H1 (cell line): ENCODE measurements around the gene AGR3. TPM values are rescaled to one million over a fixed set of nuclear protein-coding genes. Genes with fewer than 3 reads are reported as not detected.

ENCODE experiments used
- CTCF ChIA-PET: fragments of 300-600 bp; sonication (Branson Sonifier 250); formaldehyde crosslinking; loops from one replicate; lab custom pipeline; 2021; ENCODE audit not compliant: partially characterized antibody; lab: Charles Lee
- POLR2A ChIA-PET: fragments of 300-600 bp; sonication (Branson Sonifier 250); formaldehyde crosslinking; loops from one replicate; lab custom pipeline; 2021; ENCODE audit warnings: inconsistent platforms; ENCODE audit not compliant: partially characterized antibody; lab: Charles Lee
- DNase-seq, 2 experiments: peaks; one replicate each; pipeline versions ENCODE4 v3.0.0 to v3.0.0-alpha.2; 2010 to 2022; ENCODE audit warnings: low spot score in 2 of 2, low read depth in 1 of 2, mixed read lengths in 1 of 2
- FAIRE-seq: peaks from 2 replicates; lab custom pipeline; 2011; peaks lifted over from hg19 to GRCh38; lab: Jason Lieb, UNC
- H2AFZ ChIP-seq: 2 replicates; pipeline ENCODE4 v1.8.1; 2012; ENCODE audit warnings: low read length, inconsistent platforms
- H2AK5ac ChIP-seq: 2 replicates; pipeline ENCODE4 v1.6.1; 2013; ENCODE audit warnings: low read depth, low read length
- H2BK120ac ChIP-seq: replicated peaks from 2 replicates; pipeline ENCODE3; 2013; ENCODE audit warnings: low read depth, low read length, inconsistent platforms
- H2BK12ac ChIP-seq: 2 replicates; pipeline ENCODE4 v1.6.1; 2013; ENCODE audit warnings: low read depth, low read length
- H2BK15ac ChIP-seq: 2 replicates; pipeline ENCODE4 v1.6.1; 2013; ENCODE audit warnings: low read length
- H2BK20ac ChIP-seq: 2 replicates; pipeline ENCODE4 v1.6.1; 2013; ENCODE audit warnings: low read length
- H2BK5ac ChIP-seq: 2 replicates; pipeline ENCODE4 v1.6.1; 2013; ENCODE audit warnings: low read depth, low read length
- H3K14ac ChIP-seq: 2 replicates; pipeline ENCODE4 v1.6.1; 2013; ENCODE audit warnings: inconsistent platforms; ENCODE audit not compliant: insufficient read length
- H3K18ac ChIP-seq: 2 replicates; pipeline ENCODE4 v1.6.1; 2013; ENCODE audit warnings: low read length; ENCODE audit errors: extremely low read depth
- H3K23ac ChIP-seq: 2 replicates; pipeline ENCODE4 v1.6.1; 2013; ENCODE audit warnings: inconsistent platforms; ENCODE audit not compliant: insufficient read length
- H3K23me2 ChIP-seq: 2 replicates; pipeline ENCODE4 v1.6.1; 2013; ENCODE audit warnings: low read depth, low read length
- H3K27ac ChIP-seq: 2 replicates; pipeline ENCODE4 v1.6.1; 2011; ENCODE audit warnings: low read depth, low read length, inconsistent platforms
- H3K27me3 ChIP-seq, 4 experiments: replicated peaks in 1 of 4; 1 replicate in 1 of 4; 2 replicates in 3 of 4; pipeline versions ENCODE4 v1.6.1 to v1.8.1; 2011 to 2013; ENCODE audit warnings: low read length in 3 of 4, mild to moderate bottlenecking in 3 of 4, inconsistent platforms in 2 of 4, mixed read lengths in 2 of 4, moderate library complexity in 1 of 4; ENCODE audit not compliant: control insufficient read depth in 3 of 4, insufficient read depth in 3 of 4; ENCODE audit errors: extremely low read depth in 1 of 4
- H3K36me3 ChIP-seq, 4 experiments: 2 replicates each; pipeline versions ENCODE4 v1.6.1 to v1.8.1; 2011 to 2013; ENCODE audit warnings: mild to moderate bottlenecking in 4 of 4, low read length in 3 of 4, moderate library complexity in 2 of 4, control low read depth in 1 of 4, inconsistent platforms in 1 of 4; ENCODE audit not compliant: insufficient read depth in 4 of 4, control insufficient read depth in 2 of 4
- H3K4ac ChIP-seq: replicated peaks from 2 replicates; pipeline ENCODE3; 2013; ENCODE audit warnings: low read length, low read depth, mixed read lengths, inconsistent platforms; ENCODE audit not compliant: insufficient read length
- H3K4me1 ChIP-seq, 4 experiments: replicated peaks in 1 of 4; 1 replicate in 1 of 4; 2 replicates in 3 of 4; pipeline versions ENCODE4 v1.6.1 to v1.8.1; 2011 to 2013; ENCODE audit warnings: low read length in 3 of 4, inconsistent platforms in 2 of 4, mixed read lengths in 1 of 4; ENCODE audit not compliant: insufficient read depth in 4 of 4, control insufficient read depth in 3 of 4
- H3K4me2 ChIP-seq, 2 experiments: 2 replicates each; pipeline versions ENCODE4 v1.6.1 to v1.8.1; 2011 to 2013; ENCODE audit warnings: low read depth in 2 of 2, low read length in 2 of 2, control low read depth in 1 of 2, inconsistent platforms in 1 of 2, mild to moderate bottlenecking in 1 of 2; ENCODE audit not compliant: insufficient read depth in 1 of 2
- H3K4me3 ChIP-seq, 4 experiments: fragments of 200-600, 300-600 bp in 1 of 4; sonication (generic), shearing (Covaris generic), sonication (Bioruptor Twin) in 1 of 4; 2 replicates each; pipeline versions ENCODE4 v1.5.1 to v1.8.1; 2011 to 2016; ENCODE audit warnings: low read length in 4 of 4, low read depth in 3 of 4, control low read depth in 2 of 4, inconsistent platforms in 2 of 4, mild to moderate bottlenecking in 2 of 4, mixed read lengths in 1 of 4, moderate library complexity in 1 of 4; ENCODE audit not compliant: insufficient read depth in 2 of 4; ENCODE audit errors: extremely low read depth in 1 of 4
- H3K56ac ChIP-seq: replicated peaks from 2 replicates; pipeline ENCODE3; 2013; ENCODE audit warnings: low read depth, mild to moderate bottlenecking, mixed read lengths, low read length, inconsistent platforms; ENCODE audit not compliant: insufficient read length
- H3K79me1 ChIP-seq: 2 replicates; pipeline ENCODE4 v1.6.1; 2013; ENCODE audit warnings: low read depth, low read length, control low read depth
- H3K79me2 ChIP-seq, 2 experiments: 2 replicates each; pipeline versions ENCODE4 v1.6.1 to v1.8.1; 2012 to 2013; ENCODE audit warnings: low read length in 2 of 2, mild to moderate bottlenecking in 2 of 2, inconsistent platforms in 1 of 2; ENCODE audit not compliant: insufficient read depth in 2 of 2, control insufficient read depth in 1 of 2
- H3K9ac ChIP-seq, 4 experiments: replicated peaks in 1 of 4; 1 replicate in 1 of 4; 2 replicates in 3 of 4; pipeline versions ENCODE4 v1.6.1 to v1.8.1; 2011 to 2013; ENCODE audit warnings: low read depth in 3 of 4, low read length in 3 of 4, control low read depth in 2 of 4, mild to moderate bottlenecking in 2 of 4, moderate library complexity in 2 of 4, inconsistent platforms in 1 of 4; ENCODE audit errors: extremely low read depth in 1 of 4
- H3K9me3 ChIP-seq, 2 experiments: 2 replicates each; pipeline versions ENCODE4 v1.6.1 to v1.8.1; 2012 to 2013; ENCODE audit warnings: mild to moderate bottlenecking in 2 of 2, moderate library complexity in 2 of 2, control low read depth in 1 of 2, inconsistent platforms in 1 of 2, low read depth in 1 of 2, low read length in 1 of 2, mixed read lengths in 1 of 2; ENCODE audit not compliant: insufficient read depth in 2 of 2
- H4K20me1 ChIP-seq, 2 experiments: replicated peaks in 1 of 2; 2 replicates each; pipeline versions ENCODE3 to v1.8.1; 2011 to 2013; ENCODE audit warnings: inconsistent platforms in 2 of 2, low read length in 2 of 2, mild to moderate bottlenecking in 1 of 2; ENCODE audit not compliant: insufficient read depth in 2 of 2, control insufficient read depth in 1 of 2
- H4K5ac ChIP-seq: 2 replicates; pipeline ENCODE4 v1.6.1; 2013; ENCODE audit warnings: low read length, low read depth, mixed read lengths, inconsistent platforms; ENCODE audit not compliant: insufficient read length
- H4K8ac ChIP-seq: 2 replicates; pipeline ENCODE4 v1.8.0; 2013; ENCODE audit warnings: mild to moderate bottlenecking, moderate library complexity, low read length, inconsistent platforms; ENCODE audit not compliant: insufficient read depth; ENCODE audit errors: extremely low read depth
- H4K91ac ChIP-seq: replicated peaks from 2 replicates; pipeline ENCODE3; 2013; ENCODE audit warnings: low read length, mixed read lengths, inconsistent platforms; ENCODE audit not compliant: insufficient read length
- CREB1 ChIP-seq: IDR thresholded peaks from 2 replicates; pipeline ENCODE4 v1.6.1; 2012; ENCODE audit warnings: inconsistent platforms
- CTBP2 ChIP-seq: IDR thresholded peaks from 2 replicates; pipeline ENCODE4 v1.7.0; 2011; ENCODE audit warnings: borderline replicate concordance, mild to moderate bottlenecking, moderate library complexity, mixed read lengths, low read length; ENCODE audit not compliant: insufficient read depth, insufficient read length
- MAX ChIP-seq: IDR thresholded peaks from 2 replicates; pipeline ENCODE4 v1.6.1; 2012; ENCODE audit warnings: inconsistent platforms
- RAD21 ChIP-seq, 2 experiments: IDR thresholded peaks in 1 of 2; conservative IDR thresholded peaks in 1 of 2; 2 replicates each; pipeline ENCODE4 v1.6.1; 2011; ENCODE audit warnings: low read depth in 2 of 2, low read length in 2 of 2, improper control_type of control experiment in 1 of 2, inconsistent platforms in 1 of 2, mild to moderate bottlenecking in 1 of 2, moderate library complexity in 1 of 2
- SRF ChIP-seq: IDR thresholded peaks from 2 replicates; pipeline ENCODE4 v1.6.1; 2011; ENCODE audit warnings: mild to moderate bottlenecking, low read depth, low read length, moderate library complexity
- WGBS, 2 experiments: shearing (Covaris generic) in 1 of 2; methylation state at CpG; one replicate each; pipeline versions ENCODE4 v1.1.6 to v1.1.7; 2013 to 2015; ENCODE audit warnings: low lambda C conversion rate in 2 of 2, mixed read lengths in 2 of 2, inconsistent platforms in 1 of 2, low coverage in 1 of 2, missing lambda C conversion rate in 1 of 2; ENCODE audit not compliant: insufficient replicate concordance in 2 of 2, insufficient coverage in 1 of 2, insufficient read length in 1 of 2; ENCODE audit errors: extremely low coverage in 1 of 2, missing lambda C conversion rate in 1 of 2; 5-methylcytosine and 5-hydroxymethylcytosine counted together
- polyA plus RNA-seq, 7 experiments: library from polyadenylated mRNA; depleted of rRNA in 3 of 7; stranded (reverse) in 5 of 7; unstranded in 2 of 7; fragments of >200 nt in 5 of 7; fragments of 200-250 nt in 2 of 7; gene quantifications; 1 replicate in 5 of 7; 2 replicates in 1 of 7; 4 replicates in 1 of 7; pipeline versions ENCODE4 v1.2.1 to v1.2.3, GENCODE V29; 2011 to 2013; ENCODE audit warnings: missing spikeins in 2 of 7, mixed read lengths in 2 of 7
- total RNA-seq: library from RNA; stranded (reverse); fragmentation: NEBNext Ultra II Directional; extraction: Animal tissue kit (Norgen Biotek cat#: 25700); gene quantifications from 2 replicates; pipeline ENCODE4 v1.2.1, GENCODE V29; 2021

The AGR3 gene
- total and polyA plus RNA-seq, 2 of the 8 experiments (the other 6 are each of a cell fraction or from before 2014, with no cell fraction given), result not detected

- WGBS, 2 experiments, result 85% methylated on average over 5 of the region's 5 CpGs; no CpG with 5 or more reads in 1 of the 2 experiments
- peak in 1 of 2 experiments; percentile 3; a peak in 1 of 4 replicates for TF ChIP-seq RAD21 (IDR thresholded peaks at IDR 0.05 in 1 of 2, conservative IDR thresholded peaks at IDR 0.05 in 1 of 2; ENCODE audit: low read depth in 2 of 2, low read length in 2 of 2)
- no peak for TF ChIP-seq CREB1
- TF ChIP-seq MAX, result no peak
- no peak for TF ChIP-seq SRF
- no peak for TF ChIP-seq CTBP2
Observed at GRCh38 chr7:16913643-16914042, 31.9 kb upstream of the AGR3 start.

More at GRCh38 chr7:16913643-16914042, 31.9 kb upstream of the AGR3 start:
- peak overlapping the region; percentile 75; the same call in 1 of the 2 replicates for H2AFZ ChIP-seq
- H3K4me3 ChIP-seq, result no peak overlapping the region
- no peak overlapping the region for H3K23ac ChIP-seq
- no peak overlapping the region for H2BK120ac ChIP-seq
- no peak overlapping the region for H3K27ac ChIP-seq
- H2BK5ac ChIP-seq, result no peak overlapping the region
- no peak overlapping the region for H3K56ac ChIP-seq
- H3K4me1 ChIP-seq, result peaks cover 0 to 8% (median 0%) of the 10 kb centered on the region in 4 experiments; a peak in 1 of 7 replicates
- no peak overlapping the region for H4K8ac ChIP-seq
- H3K18ac ChIP-seq, result no peak overlapping the region
- ChIA-PET CTCF (interaction anchor here (0.6 to 1.5 kb wide), 8 partner anchors 16 to 482 kb away, joined by 3 to 10 read pairs (median 3); partner anchors contain the start of gene AGR3), POLR2A (no interaction called here)
- no peaks in the 10 kb centered on the region for H3K79me2 ChIP-seq
- no peak overlapping the region for H3K9ac ChIP-seq
- H2AK5ac ChIP-seq, result no peak overlapping the region
- no peaks in the 10 kb centered on the region for H3K36me3 ChIP-seq
- no peak overlapping the region; the same call in 1 of the 2 replicates for H2BK20ac ChIP-seq
- H4K20me1 ChIP-seq, result no peaks in the 10 kb centered on the region
- no peaks in the 10 kb centered on the region for H3K27me3 ChIP-seq
- FAIRE-seq, result no peak
- DNase-seq, result no peak
- H4K91ac ChIP-seq, result no peak overlapping the region
- no peak overlapping the region for H4K5ac ChIP-seq
- no peak overlapping the region for H3K4me2 ChIP-seq
- no peak overlapping the region for H2BK15ac ChIP-seq
- H3K4ac ChIP-seq, result no peak overlapping the region
- H3K9me3 ChIP-seq, result no peaks in the 10 kb centered on the region
- no peaks in the 10 kb centered on the region for H3K79me1 ChIP-seq
- H3K14ac ChIP-seq, result no peak overlapping the region
- peak overlapping the region; percentile 2; the same call in 1 of the 2 replicates for H2BK12ac ChIP-seq
- H3K23me2 ChIP-seq, result no peaks in the 10 kb centered on the region
